B cell (primary cell): Measurements from ENCODE around the gene ACAD10.
"Not testable (repeated sequence)": the region's sequence is repeated elsewhere in the genome, so short reads cannot be mapped to it uniquely, and the experiment has no call there.

Experiments used
- CTCF ChIP-seq: fragments of 200-600 bp; IDR thresholded peaks from one replicate; pipeline ENCODE4 v1.8.0; 2022; ENCODE audit warnings: antibody characterized with exemption, mild to moderate bottlenecking
- EZH2 ChIP-seq: IDR thresholded peaks from 2 replicates; pipeline ENCODE4 v1.6.1; 2012; ENCODE audit warnings: borderline replicate concordance, low read depth, mild to moderate bottlenecking, moderate library complexity, low read length; ENCODE audit not compliant: insufficient read depth, poor library complexity, severe bottlenecking

DNA sequence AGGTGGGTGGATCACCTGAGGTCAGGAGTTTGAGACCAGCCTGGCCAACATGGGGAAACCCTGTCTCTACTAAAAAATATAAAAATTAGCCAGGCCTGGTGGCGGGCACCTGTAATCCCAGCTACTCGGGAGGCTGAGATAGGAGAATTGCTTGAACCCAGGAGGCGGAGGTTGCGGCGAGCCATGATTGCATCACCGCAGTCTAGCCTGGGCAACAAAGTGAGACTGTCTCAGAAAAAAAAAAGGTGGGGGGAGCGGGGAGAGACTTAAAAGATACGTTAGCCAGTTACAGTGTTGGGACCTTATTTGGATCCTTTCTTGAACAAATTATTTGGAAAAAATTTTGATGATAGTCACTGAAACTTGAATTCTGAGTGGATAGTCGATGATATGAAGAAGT is 53.7 kb downstream of the ACAD10 start:
- TF ChIP-seq CTCF, EZH2: not testable (repeated sequence)
